ENCODE measurements around the gene PPP1R1B.

PPP1R1B gene

GRCh38 chr17:39608142-39608981 lies 18.4 kb upstream of the PPP1R1B start:
- Histone ChIP-seq H3K36me3 (ENCODE audit: insufficient read depth, low read length) (no peaks in the 10 kb centered on the region), H3K27me3 (ENCODE audit: insufficient read depth, low read length) (peaks cover 65% of the 10 kb centered on the region), H3K4me1 (ENCODE audit: control insufficient read depth, insufficient read depth, low read length, unreplicated experiment) (peaks cover 5% of the 10 kb centered on the region), H3K27ac (ENCODE audit: low read depth, low read length) (no peak overlapping the region), H2AFZ (ENCODE audit: low read length, unreplicated experiment) (no peak overlapping the region), H3K79me2 (ENCODE audit: control insufficient read depth, insufficient read depth, low read length, unreplicated experiment) (no peaks in the 10 kb centered on the region), H3K4me3 (ENCODE audit: low read depth, low read length) (no peak overlapping the region)

GRCh38 chr17:39609416-39610025 lies 17.2 kb upstream of the PPP1R1B start:
- Histone ChIP-seq H2AFZ (ENCODE audit: low read length, unreplicated experiment) (no peak overlapping the region), H3K4me3 (ENCODE audit: low read depth, low read length) (no peak overlapping the region), H3K79me2 (ENCODE audit: control insufficient read depth, insufficient read depth, low read length, unreplicated experiment) (no peaks in the 10 kb centered on the region), H3K4me1 (ENCODE audit: control insufficient read depth, insufficient read depth, low read length, unreplicated experiment) (peaks cover 5% of the 10 kb centered on the region), H3K36me3 (ENCODE audit: insufficient read depth, low read length) (no peaks in the 10 kb centered on the region), H3K27ac (ENCODE audit: low read depth, low read length) (no peak overlapping the region), H3K27me3 (ENCODE audit: insufficient read depth, low read length) (peaks cover 53% of the 10 kb centered on the region)

GRCh38 chr17:39611401-39612112 lies 15.2 kb upstream of the PPP1R1B start:
- no peaks in the 10 kb centered on the region for H3K79me2 ChIP-seq (ENCODE audit: control insufficient read depth, insufficient read depth, low read length, unreplicated experiment)
- no peak overlapping the region for H3K4me3 ChIP-seq (ENCODE audit: low read depth, low read length)
- no peak overlapping the region for H2AFZ ChIP-seq (ENCODE audit: low read length, unreplicated experiment)
- H3K36me3 ChIP-seq (ENCODE audit: insufficient read depth, low read length), result no peaks in the 10 kb centered on the region
- peaks cover 33% of the 10 kb centered on the region for H3K27me3 ChIP-seq (ENCODE audit: insufficient read depth, low read length)
- H3K4me1 ChIP-seq (ENCODE audit: control insufficient read depth, insufficient read depth, low read length, unreplicated experiment), result peaks cover 3% of the 10 kb centered on the region
- H3K27ac ChIP-seq (ENCODE audit: low read depth, low read length), result no peak overlapping the region

- Histone ChIP-seq H3K27me3 (ENCODE audit: insufficient read depth, low read length) (peaks cover 30% of the 10 kb centered on the region), H3K79me2 (ENCODE audit: control insufficient read depth, insufficient read depth, low read length, unreplicated experiment) (no peaks in the 10 kb centered on the region), H3K27ac (ENCODE audit: low read depth, low read length) (no peak overlapping the region), H3K36me3 (ENCODE audit: insufficient read depth, low read length) (no peaks in the 10 kb centered on the region), H3K4me3 (ENCODE audit: low read depth, low read length) (no peak overlapping the region), H2AFZ (ENCODE audit: low read length, unreplicated experiment) (no peak overlapping the region), H3K4me1 (ENCODE audit: control insufficient read depth, insufficient read depth, low read length, unreplicated experiment) (peaks cover 1% of the 10 kb centered on the region)
Measured at GRCh38 chr17:39612291-39612894, 14.4 kb upstream of the PPP1R1B start.

GRCh38 chr17:39612935-39613464 lies 13.8 kb upstream of the PPP1R1B start:
- no peak overlapping the region for H3K27ac ChIP-seq (ENCODE audit: low read depth, low read length)
- H3K27me3 ChIP-seq (ENCODE audit: insufficient read depth, low read length), result peaks cover 25% of the 10 kb centered on the region
- no peak overlapping the region for H3K4me3 ChIP-seq (ENCODE audit: low read depth, low read length)
- no peak overlapping the region for H2AFZ ChIP-seq (ENCODE audit: low read length, unreplicated experiment)
- no peaks in the 10 kb centered on the region for H3K4me1 ChIP-seq (ENCODE audit: control insufficient read depth, insufficient read depth, low read length, unreplicated experiment)
- H3K36me3 ChIP-seq (ENCODE audit: insufficient read depth, low read length), result no peaks in the 10 kb centered on the region
- H3K79me2 ChIP-seq (ENCODE audit: control insufficient read depth, insufficient read depth, low read length, unreplicated experiment), result no peaks in the 10 kb centered on the region

- H2AFZ ChIP-seq (ENCODE audit: low read length, unreplicated experiment), result no peak overlapping the region
- H3K27ac ChIP-seq (ENCODE audit: low read depth, low read length), result no peak overlapping the region
- H3K79me2 ChIP-seq (ENCODE audit: control insufficient read depth, insufficient read depth, low read length, unreplicated experiment), result no peaks in the 10 kb centered on the region
- no peak overlapping the region for H3K4me3 ChIP-seq (ENCODE audit: low read depth, low read length)
- no peaks in the 10 kb centered on the region for H3K36me3 ChIP-seq (ENCODE audit: insufficient read depth, low read length)
- no peaks in the 10 kb centered on the region for H3K4me1 ChIP-seq (ENCODE audit: control insufficient read depth, insufficient read depth, low read length, unreplicated experiment)
- peaks cover 8% of the 10 kb centered on the region for H3K27me3 ChIP-seq (ENCODE audit: insufficient read depth, low read length)
Measured at GRCh38 chr17:39614545-39615157, 12.1 kb upstream of the PPP1R1B start.

GRCh38 chr17:39615434-39615833 lies 11.3 kb upstream of the PPP1R1B start:
- H3K79me2 ChIP-seq (ENCODE audit: control insufficient read depth, insufficient read depth, low read length, unreplicated experiment), result no peaks in the 10 kb centered on the region
- no peak overlapping the region for H3K4me3 ChIP-seq (ENCODE audit: low read depth, low read length)
- H3K27me3 ChIP-seq (ENCODE audit: insufficient read depth, low read length), result peaks cover 5% of the 10 kb centered on the region
- no peaks in the 10 kb centered on the region for H3K36me3 ChIP-seq (ENCODE audit: insufficient read depth, low read length)
- H3K4me1 ChIP-seq (ENCODE audit: control insufficient read depth, insufficient read depth, low read length, unreplicated experiment), result no peaks in the 10 kb centered on the region
- H2AFZ ChIP-seq (ENCODE audit: low read length, unreplicated experiment), result no peak overlapping the region
- no peak overlapping the region for H3K27ac ChIP-seq (ENCODE audit: low read depth, low read length)

- H3K27ac ChIP-seq (ENCODE audit: low read depth, low read length), result no peak overlapping the region
- peaks cover 15% of the 10 kb centered on the region; the same call in 1 of the 2 replicates for H3K27me3 ChIP-seq (ENCODE audit: insufficient read depth, low read length)
- no peaks in the 10 kb centered on the region for H3K4me1 ChIP-seq (ENCODE audit: control insufficient read depth, insufficient read depth, low read length, unreplicated experiment)
- peak overlapping the region; percentile 77 for H3K4me3 ChIP-seq (ENCODE audit: low read depth, low read length)
- no peaks in the 10 kb centered on the region for H3K36me3 ChIP-seq (ENCODE audit: insufficient read depth, low read length)
- no peak overlapping the region for H2AFZ ChIP-seq (ENCODE audit: low read length, unreplicated experiment)
- no peaks in the 10 kb centered on the region for H3K79me2 ChIP-seq (ENCODE audit: control insufficient read depth, insufficient read depth, low read length, unreplicated experiment)
Measured at GRCh38 chr17:39617100-39617445, 9.7 kb upstream of the PPP1R1B start.

GRCh38 chr17:39617446-39618245 lies 9.1 kb upstream of the PPP1R1B start:
- Histone ChIP-seq H3K27ac (ENCODE audit: low read depth, low read length) (no peak overlapping the region), H3K4me3 (ENCODE audit: low read depth, low read length) (peak overlapping the region; percentile 77), H3K27me3 (ENCODE audit: insufficient read depth, low read length) (peaks cover 15% of the 10 kb centered on the region; the same call in 1 of the 2 replicates), H2AFZ (ENCODE audit: low read length, unreplicated experiment) (peak overlapping the region; percentile 57), H3K36me3 (ENCODE audit: insufficient read depth, low read length) (no peaks in the 10 kb centered on the region), H3K79me2 (ENCODE audit: control insufficient read depth, insufficient read depth, low read length, unreplicated experiment) (no peaks in the 10 kb centered on the region), H3K4me1 (ENCODE audit: control insufficient read depth, insufficient read depth, low read length, unreplicated experiment) (no peaks in the 10 kb centered on the region)
